ENCODE measurements around the gene KLHL26.

DNA sequence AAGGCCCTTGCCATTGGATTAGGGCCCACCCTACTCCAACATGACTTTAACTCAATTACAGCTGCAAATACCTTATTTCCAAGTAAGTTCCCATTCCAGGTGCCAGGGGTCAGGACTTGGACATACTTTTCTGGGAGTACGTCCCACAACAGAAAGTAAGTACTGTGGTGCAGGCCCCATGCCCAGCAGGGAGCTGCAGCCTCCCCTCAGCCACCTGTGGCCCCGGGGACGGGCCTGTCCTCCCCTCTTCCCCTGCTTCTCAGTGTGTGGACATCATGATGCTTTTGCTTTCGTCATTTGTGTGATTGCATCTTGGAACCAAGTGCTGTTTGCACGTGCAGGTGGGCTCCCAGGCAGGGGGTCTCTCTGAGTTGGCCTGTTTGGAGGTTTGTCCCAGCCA is 78.6 kb downstream of the KLHL26 start:
- TF ChIP-seq, protein P1, sequence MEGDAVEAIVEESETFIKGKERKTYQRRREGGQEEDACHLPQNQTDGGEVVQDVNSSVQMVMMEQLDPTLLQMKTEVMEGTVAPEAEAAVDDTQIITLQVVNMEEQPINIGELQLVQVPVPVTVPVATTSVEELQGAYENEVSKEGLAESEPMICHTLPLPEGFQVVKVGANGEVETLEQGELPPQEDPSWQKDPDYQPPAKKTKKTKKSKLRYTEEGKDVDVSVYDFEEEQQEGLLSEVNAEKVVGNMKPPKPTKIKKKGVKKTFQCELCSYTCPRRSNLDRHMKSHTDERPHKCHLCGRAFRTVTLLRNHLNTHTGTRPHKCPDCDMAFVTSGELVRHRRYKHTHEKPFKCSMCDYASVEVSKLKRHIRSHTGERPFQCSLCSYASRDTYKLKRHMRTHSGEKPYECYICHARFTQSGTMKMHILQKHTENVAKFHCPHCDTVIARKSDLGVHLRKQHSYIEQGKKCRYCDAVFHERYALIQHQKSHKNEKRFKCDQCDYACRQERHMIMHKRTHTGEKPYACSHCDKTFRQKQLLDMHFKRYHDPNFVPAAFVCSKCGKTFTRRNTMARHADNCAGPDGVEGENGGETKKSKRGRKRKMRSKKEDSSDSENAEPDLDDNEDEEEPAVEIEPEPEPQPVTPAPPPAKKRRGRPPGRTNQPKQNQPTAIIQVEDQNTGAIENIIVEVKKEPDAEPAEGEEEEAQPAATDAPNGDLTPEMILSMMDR (IDR thresholded peaks at IDR 0.05): no peak
- no peak for TF ChIP-seq EP300 (IDR thresholded peaks at IDR 0.05)
- TF ChIP-seq POLR2A (IDR thresholded peaks at IDR 0.05): no peak
